Ovary (tissue), 9 donors: ENCODE results near the gene DYNAP. TPM values are rescaled to one million over a fixed set of nuclear protein-coding genes. Genes with fewer than 3 reads are reported as not detected.

Source experiments
- DNase-seq, 5 donors: peaks; one replicate each; pipeline ENCODE4 v3.0.0-alpha.2; 2019 to 2020
- H3K27ac ChIP-seq, 2 donors: fragments of 200-600 bp; one replicate each; pipeline versions ENCODE4 v1.5.1 to v1.8.0; 2019 to 2022
- H3K27me3 ChIP-seq: fragments of 200-600 bp; one replicate; pipeline ENCODE4 v1.8.0; 2022
- H3K36me3 ChIP-seq: fragments of 200-600 bp; sonication (generic); one replicate; pipeline ENCODE4 v1.5.1; 2019
- H3K4me1 ChIP-seq: one replicate; pipeline ENCODE4 v1.8.1; 2013; ENCODE audit warnings: mild to moderate bottlenecking, moderate library complexity; ENCODE audit not compliant: insufficient read depth
- H3K4me3 ChIP-seq: fragments of 200-600 bp; sonication (generic); one replicate; pipeline ENCODE4 v1.5.1; 2017
- H3K9me3 ChIP-seq, 2 donors: fragments of 200-600 bp in 1 of 2; sonication (generic) in 1 of 2; one replicate each; pipeline versions ENCODE4 v1.5.1 to v1.8.1; 2013 to 2019; ENCODE audit warnings: mild to moderate bottlenecking in 1 of 2, moderate library complexity in 1 of 2
- CTCF ChIP-seq, 3 donors: fragments of 450-650 bp in 2 of 3; fragments of 200-600 bp in 1 of 3; IDR thresholded peaks; one replicate each; pipeline versions ENCODE4 v1.5.1 to v1.8.0; 2016 to 2022; ENCODE audit warnings: antibody characterized with exemption in 3 of 3, mild to moderate bottlenecking in 1 of 3
- EP300 ChIP-seq: sonication (generic); formaldehyde crosslinking; IDR thresholded peaks from one replicate; pipeline ENCODE4 v1.6.1; 2017; ENCODE audit warnings: antibody characterized with exemption
- POLR2A ChIP-seq: fragments of 450-650 bp; IDR thresholded peaks from one replicate; pipeline ENCODE4 v1.6.1; 2017; ENCODE audit warnings: antibody characterized with exemption, mild to moderate bottlenecking, moderate library complexity
- WGBS, 3 donors: extraction: QIAGEN DNeasy Blood & Tissue Kit in 1 of 3; methylation state at CpG; one replicate each; pipeline versions ENCODE4 v1.1.5 to v1.1.7; 2013 to 2017; 5-methylcytosine and 5-hydroxymethylcytosine counted together
- intact Hi-C, 4 donors: fragments of 100-400 bp; cut with DNase I; formaldehyde crosslinking; loops; one replicate each; pipeline versions ENCODE4 v1.11.0 to v1.15.1; 2022 to 2023
- polyA plus RNA-seq, 2 donors: library from polyadenylated mRNA; stranded (reverse); fragments of 200-250 nt in 1 of 2; fragments of 350-450 nt in 1 of 2; fragmentation: Illumina TruSeq in 1 of 2; extraction: RNeasy Lipid Tissue Mini Kit (QIAGEN cat#74804) in 1 of 2; gene quantifications; one replicate each; pipeline ENCODE4 v1.2.3, GENCODE V29; 2013 to 2014
- total RNA-seq, 7 donors: library from RNA; depleted of rRNA in 2 of 7; stranded (reverse); fragments of >200 nt in 2 of 7; fragmentation: NEBNext Ultra II Directional in 3 of 7; extraction: Animal tissue kit (Norgen Biotek cat#: 25700) in 3 of 7; gene quantifications; one replicate each; pipeline versions ENCODE4 v1.1.0 to v1.2.4, GENCODE V29; 2016 to 2023
- donor health status: DM: no; HTN: no; CAD: no; lungs with moderate emphysema.
- donor health status: DM: no; HTN: no; CAD: no.
- donor health status: Bipolar disorder and iron deficiency.
- donor health status: DM: yes; HTN: yes; CAD: no.
- donor health status: DM: no; HTN: no; CAD: no.
- donor health status: DM: yes; HTN: yes; CAD: no.

The DYNAP gene
- total and polyA plus RNA-seq, 9 donors, result not detected

GRCh38 chr18:54608028-54608642, 17.1 kb downstream of the DYNAP start:
- H3K9me3 ChIP-seq, result no peaks in the 10 kb centered on the region
- H3K36me3 ChIP-seq, result no peaks in the 10 kb centered on the region
- H3K4me1 ChIP-seq, result no peaks in the 10 kb centered on the region
- 72 to 83% (median 77%) methylated on average over 3 of the region's 3 CpGs for WGBS, 3 donors
- DNase-seq, result no peak
- H3K27ac ChIP-seq, result no peak overlapping the region
- no peak overlapping the region for H3K4me3 ChIP-seq
- TF ChIP-seq POLR2A, result no peak
- no peak for TF ChIP-seq CTCF (IDR thresholded peaks at IDR 0.05)
- TF ChIP-seq EP300, result no peak
- intact Hi-C loops, result no loop called here
- H3K27me3 ChIP-seq, result no peaks in the 10 kb centered on the region

DNA sequence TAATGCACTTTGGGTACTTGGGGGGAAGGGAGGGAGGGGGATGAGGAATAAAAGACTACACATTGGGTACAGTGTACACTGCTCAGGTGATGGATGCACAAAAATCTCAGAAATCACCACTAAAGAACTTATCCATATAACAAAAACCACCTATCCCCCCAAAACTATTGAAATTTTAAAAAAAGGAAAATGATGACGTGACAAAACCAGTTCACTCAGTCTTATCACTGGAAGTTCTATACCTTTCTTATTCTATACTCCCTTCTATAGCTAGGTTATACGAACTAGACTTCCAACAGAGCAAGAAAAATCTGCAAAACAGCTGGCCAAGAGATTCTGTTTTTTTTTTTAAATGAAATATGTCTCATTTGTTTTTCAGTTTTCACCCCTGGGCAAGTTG, 20.8 kb downstream of the DYNAP start:
- no peak for DNase-seq

GRCh38 chr18:54612237-54612636, 21.2 kb downstream of the DYNAP start:
- intact Hi-C loops, result no loop called here
- no peaks in the 10 kb centered on the region for H3K9me3 ChIP-seq
- no peaks in the 10 kb centered on the region for H3K27me3 ChIP-seq
- H3K4me3 ChIP-seq, result no peak overlapping the region
- no peaks in the 10 kb centered on the region for H3K36me3 ChIP-seq
- H3K4me1 ChIP-seq, result no peaks in the 10 kb centered on the region
- no peak for DNase-seq
- TF ChIP-seq EP300 (no peak), POLR2A (no peak), CTCF (IDR thresholded peaks at IDR 0.05) (no peak)
- 10 to 46% (median 13%) methylated on average over 4 of the region's 4 CpGs for WGBS, 3 donors
- no peak overlapping the region for H3K27ac ChIP-seq

More for the DNA sequence above, 20.8 kb downstream of the DYNAP start:
- intact Hi-C loops, result no loop called here
- Histone ChIP-seq H3K36me3 (no peaks in the 10 kb centered on the region), H3K27me3 (no peaks in the 10 kb centered on the region), H3K27ac (no peak overlapping the region), H3K4me1 (no peaks in the 10 kb centered on the region), H3K4me3 (no peak overlapping the region), H3K9me3 (no peaks in the 10 kb centered on the region)
- TF ChIP-seq POLR2A (no peak), CTCF (IDR thresholded peaks at IDR 0.05) (no peak), EP300 (no peak)
- WGBS, 3 donors, result 45 to 60% (median 46%) methylated on average over 2 of the region's 2 CpGs

GRCh38 chr18:54613174-54613573, 22.1 kb downstream of the DYNAP start:
- no peak for DNase-seq
- no peaks in the 10 kb centered on the region for H3K9me3 ChIP-seq
- TF ChIP-seq POLR2A (no peak), EP300 (no peak), CTCF (IDR thresholded peaks at IDR 0.05) (no peak)
- no peaks in the 10 kb centered on the region for H3K36me3 ChIP-seq
- no peaks in the 10 kb centered on the region for H3K27me3 ChIP-seq
- H3K4me3 ChIP-seq, result no peak overlapping the region
- WGBS, 3 donors, result 69 to 72% (median 70%) methylated on average over 4 of the region's 4 CpGs
- intact Hi-C loops, result no loop called here
- no peak overlapping the region for H3K27ac ChIP-seq
- H3K4me1 ChIP-seq, result no peaks in the 10 kb centered on the region
